Body of pancreas (tissue), 4 donors: ENCODE measurements around the gene BRIP1. TPM values are rescaled to one million over a fixed set of nuclear protein-coding genes. Genes with fewer than 3 reads are reported as not detected.
"Not testable (repeated sequence)": the region's sequence is repeated elsewhere in the genome, so short reads cannot be mapped to it uniquely, and the experiment has no call there.

Experiments
- ATAC-seq: fragments of 150-250 bp; one replicate; pipeline ENCODE4 v1.9.1; 2016
- DNase-seq, 4 donors: peaks; one replicate each; pipeline ENCODE4 v3.0.0-alpha.2; 2019
- H3K27ac ChIP-seq, 4 donors: fragments of 200-600 bp; sonication (generic); 1 replicate in 3 of 4; 2 replicates in 1 of 4; pipeline versions ENCODE4 v1.5.1 to v1.6.1; 2016 to 2019; ENCODE audit warnings: mild to moderate bottlenecking in 1 of 4, mixed read lengths in 1 of 4, moderate library complexity in 1 of 4
- H3K27me3 ChIP-seq, 2 donors: fragments of 200-600 bp; sonication (generic); one replicate each; pipeline ENCODE4 v1.6.0; 2016; ENCODE audit warnings: mild to moderate bottlenecking in 1 of 2
- H3K36me3 ChIP-seq, 2 donors: fragments of 200-600 bp; sonication (generic); replicated peaks in 1 of 2; 2 replicates each; pipeline ENCODE4 v1.5.1; 2016; ENCODE audit warnings: low read depth in 2 of 2; ENCODE audit not compliant: insufficient read depth in 1 of 2
- H3K4me1 ChIP-seq: fragments of 200-600 bp; sonication (generic); one replicate; pipeline ENCODE4 v1.6.0; 2016
- H3K4me3 ChIP-seq, 2 donors: fragments of 200-600 bp; sonication (generic); 1 replicate in 1 of 2; 2 replicates in 1 of 2; pipeline ENCODE4 v1.5.1; 2016 to 2019
- H3K9me3 ChIP-seq, 3 donors: fragments of 200-600 bp; sonication (generic); 1 replicate in 2 of 3; 2 replicates in 1 of 3; pipeline ENCODE4 v1.5.1; 2016
- POLR2A ChIP-seq, 3 donors: fragments of 450-650 bp; IDR thresholded peaks; one replicate each; pipeline ENCODE4 v1.6.1; 2016; ENCODE audit warnings: antibody characterized with exemption in 3 of 3, mild to moderate bottlenecking in 2 of 3
- WGBS, 2 donors: methylation state at CpG; one replicate each; pipeline ENCODE4 v1.1.5; 2017; 5-methylcytosine and 5-hydroxymethylcytosine counted together
- intact Hi-C: fragments of 100-400 bp; cut with DNase I; formaldehyde crosslinking; loops from one replicate; pipeline ENCODE4 v1.15.1; 2023
- total RNA-seq, 2 donors: library from RNA; depleted of rRNA; stranded (reverse); fragments of >200 nt; gene quantifications; one replicate each; pipeline ENCODE4 v1.1.0, GENCODE V29; 2016
- TF ChIP-seq, protein P1 (sequence below), 7 experiments: fragments of 450-650 bp in 4 of 7; fragments of 200-600 bp in 3 of 7; sonication (generic) in 3 of 7; IDR thresholded peaks; one replicate each; pipeline ENCODE4 v1.5.1; 2016 to 2019; ENCODE audit warnings: antibody characterized with exemption in 7 of 7

BRIP1 gene
- total RNA-seq, 2 donors from 2014 or later: under 0.01 to 0.33 TPM

DNA sequence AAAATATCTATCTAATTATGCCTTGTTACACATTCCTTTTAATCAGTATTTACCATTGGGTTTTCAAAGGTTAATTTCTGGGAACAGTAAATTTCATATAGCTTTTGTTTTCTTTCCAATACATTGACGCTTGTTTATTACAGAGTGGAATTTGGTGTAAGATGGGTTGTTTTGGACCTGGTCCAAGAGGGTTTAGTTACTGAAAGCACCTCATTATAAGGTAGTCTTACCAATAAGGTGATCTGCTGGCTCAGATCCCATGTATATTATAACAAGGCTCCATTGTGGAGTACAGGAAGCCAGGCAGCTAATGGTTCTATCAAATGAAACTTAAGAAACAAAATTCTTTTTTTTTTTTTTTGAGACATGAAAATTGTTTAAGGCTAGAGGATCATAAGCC lies 185.0 kb downstream of the BRIP1 start:
- H3K4me3 ChIP-seq: no peak overlapping the region
- H3K27me3 ChIP-seq: no peaks in the 10 kb centered on the region
- no peaks in the 10 kb centered on the region for H3K4me1 ChIP-seq
- 80 to 83% methylated on average over 1 of the region's 1 CpG for WGBS, 2 donors
- ATAC-seq (no peak), DNase-seq (no peak)
- no peaks in the 10 kb centered on the region for H3K9me3 ChIP-seq
- no peak overlapping the region for H3K27ac ChIP-seq
- H3K36me3 ChIP-seq: no peaks in the 10 kb centered on the region
- no peak for TF ChIP-seq POLR2A (IDR thresholded peaks at IDR 0.05)
- TF ChIP-seq, protein P1, sequence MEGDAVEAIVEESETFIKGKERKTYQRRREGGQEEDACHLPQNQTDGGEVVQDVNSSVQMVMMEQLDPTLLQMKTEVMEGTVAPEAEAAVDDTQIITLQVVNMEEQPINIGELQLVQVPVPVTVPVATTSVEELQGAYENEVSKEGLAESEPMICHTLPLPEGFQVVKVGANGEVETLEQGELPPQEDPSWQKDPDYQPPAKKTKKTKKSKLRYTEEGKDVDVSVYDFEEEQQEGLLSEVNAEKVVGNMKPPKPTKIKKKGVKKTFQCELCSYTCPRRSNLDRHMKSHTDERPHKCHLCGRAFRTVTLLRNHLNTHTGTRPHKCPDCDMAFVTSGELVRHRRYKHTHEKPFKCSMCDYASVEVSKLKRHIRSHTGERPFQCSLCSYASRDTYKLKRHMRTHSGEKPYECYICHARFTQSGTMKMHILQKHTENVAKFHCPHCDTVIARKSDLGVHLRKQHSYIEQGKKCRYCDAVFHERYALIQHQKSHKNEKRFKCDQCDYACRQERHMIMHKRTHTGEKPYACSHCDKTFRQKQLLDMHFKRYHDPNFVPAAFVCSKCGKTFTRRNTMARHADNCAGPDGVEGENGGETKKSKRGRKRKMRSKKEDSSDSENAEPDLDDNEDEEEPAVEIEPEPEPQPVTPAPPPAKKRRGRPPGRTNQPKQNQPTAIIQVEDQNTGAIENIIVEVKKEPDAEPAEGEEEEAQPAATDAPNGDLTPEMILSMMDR (IDR thresholded peaks at IDR 0.05): no peak
- intact Hi-C loops: no loop called here

DNA sequence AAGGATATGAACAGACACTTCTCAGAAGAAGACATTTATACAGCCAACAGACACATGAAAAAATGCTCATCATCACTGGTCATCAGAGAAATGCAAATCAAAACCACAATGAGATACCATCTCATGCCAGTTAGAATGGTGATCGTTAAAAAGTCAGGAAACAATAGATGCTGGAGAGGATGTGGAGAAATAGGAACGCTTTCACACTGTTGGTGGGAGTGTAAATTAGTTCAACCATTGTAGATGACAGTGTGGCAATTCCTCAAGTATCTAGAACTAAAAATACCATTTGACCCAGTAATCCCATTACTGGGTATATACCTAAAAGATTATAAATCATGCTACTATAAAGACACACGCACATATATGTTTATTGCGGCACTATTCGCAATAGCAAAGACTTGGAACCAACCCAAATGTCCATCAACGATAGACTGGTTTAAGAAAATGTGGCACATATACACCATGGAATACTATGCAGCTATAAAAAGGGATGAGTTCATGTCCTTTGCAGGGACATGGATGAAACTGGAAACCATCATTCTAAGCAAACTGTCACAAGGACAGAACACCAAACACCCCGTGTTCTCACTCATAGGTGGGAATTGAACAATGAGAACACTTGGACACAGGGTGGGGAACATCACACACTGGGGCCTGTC lies 186.0 kb downstream of the BRIP1 start:
- H3K27me3 ChIP-seq, H3K4me3 ChIP-seq, H3K27ac ChIP-seq, ATAC-seq, H3K9me3 ChIP-seq, H3K4me1 ChIP-seq, intact Hi-C loops, DNase-seq, H3K36me3 ChIP-seq: not testable (repeated sequence)
- WGBS, 2 donors: 66 to 94% methylated on average over 7 of the region's 7 CpGs

DNA sequence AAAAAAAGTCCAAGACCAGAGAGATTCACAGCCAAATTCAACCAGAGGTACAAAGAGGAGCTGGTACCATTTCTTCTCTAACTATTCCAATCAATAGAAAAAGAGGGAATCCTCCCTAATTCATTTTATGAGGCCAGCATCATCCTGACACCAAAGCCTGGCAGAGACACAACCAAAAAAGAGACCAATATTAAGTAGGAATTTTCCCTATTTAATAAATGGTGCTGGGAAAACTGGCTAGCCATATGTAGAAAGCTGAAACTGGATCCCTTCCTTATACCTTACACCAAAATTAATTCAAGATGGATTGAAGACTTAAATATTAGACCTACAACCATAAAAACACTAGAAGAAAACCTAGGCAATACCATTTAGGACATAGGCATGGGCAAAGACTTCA lies 186.8 kb downstream of the BRIP1 start:
- H3K9me3 ChIP-seq, H3K4me3 ChIP-seq, intact Hi-C loops, ATAC-seq, H3K36me3 ChIP-seq, H3K4me1 ChIP-seq, H3K27ac ChIP-seq, DNase-seq, H3K27me3 ChIP-seq: not testable (repeated sequence)

DNA sequence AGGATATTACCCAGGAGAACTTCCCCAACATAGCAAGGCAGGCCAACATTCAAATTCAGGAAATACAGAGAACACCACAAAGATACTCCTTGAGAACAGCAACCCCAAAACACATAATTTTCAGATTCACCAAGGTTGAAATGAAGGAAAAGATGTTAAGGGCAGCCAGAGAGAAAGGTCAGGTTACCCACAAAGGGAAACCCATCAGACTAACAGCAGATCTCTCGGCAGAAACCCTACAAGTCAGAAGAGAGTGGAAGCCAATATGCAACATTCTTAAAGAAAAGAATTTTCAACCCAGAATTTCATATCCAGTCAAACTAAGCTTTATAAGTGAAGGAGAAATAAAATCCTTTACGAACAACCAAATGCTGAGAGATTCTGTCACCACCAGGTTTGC lies 188.7 kb downstream of the BRIP1 start:
- H3K27me3 ChIP-seq, H3K36me3 ChIP-seq, H3K4me3 ChIP-seq, H3K27ac ChIP-seq, H3K9me3 ChIP-seq, DNase-seq, ATAC-seq, H3K4me1 ChIP-seq, intact Hi-C loops: not testable (repeated sequence)
- WGBS, 2 donors: 93 to 95% methylated on average over 2 of the region's 2 CpGs

DNA sequence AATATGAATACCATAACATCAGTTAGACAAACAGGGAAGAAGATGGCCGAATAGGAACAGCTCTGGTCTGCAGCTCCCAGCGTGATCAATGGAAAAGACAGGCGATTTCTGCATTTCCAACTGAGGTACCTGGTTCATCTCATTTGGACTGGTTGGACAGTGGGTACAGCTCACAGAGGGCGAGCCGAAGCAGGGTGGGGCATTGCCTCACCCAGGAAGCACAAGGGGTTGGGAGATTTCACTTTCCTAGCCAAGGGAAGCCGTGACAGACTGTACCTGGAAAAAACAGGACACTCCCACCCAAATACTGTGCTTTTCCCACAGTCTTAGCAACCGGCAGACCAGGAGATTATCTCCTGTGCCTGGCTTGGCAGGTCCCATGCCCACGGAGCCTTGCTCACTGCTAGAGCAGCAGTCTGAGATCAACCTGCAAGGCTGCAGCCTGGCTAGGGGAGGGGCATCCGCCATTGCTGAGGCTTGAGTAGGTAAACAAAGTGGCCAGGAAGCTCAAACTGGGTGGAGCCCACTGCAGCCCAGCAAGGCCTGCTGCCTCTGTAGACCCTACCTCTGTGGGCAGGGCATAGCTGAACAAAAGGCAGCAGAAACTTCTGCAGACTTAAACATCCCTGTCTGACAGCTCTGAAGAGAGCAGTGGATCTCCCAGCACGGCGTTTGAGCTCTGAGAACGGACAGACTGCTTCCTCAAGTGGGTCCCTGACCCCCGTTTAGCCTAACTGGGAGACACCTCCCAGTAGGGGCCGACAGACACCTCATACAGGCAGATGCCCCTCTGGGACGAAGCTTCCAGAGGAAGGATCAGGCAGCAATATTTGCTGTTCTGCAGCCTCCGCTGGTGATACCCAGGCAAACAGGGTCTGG lies 190.1 kb downstream of the BRIP1 start:
- 77 to 82% methylated on average over 9 to 16 of the region's 16 CpGs for WGBS, 2 donors
- ATAC-seq, H3K27ac ChIP-seq, H3K4me1 ChIP-seq, DNase-seq, intact Hi-C loops, H3K27me3 ChIP-seq, H3K4me3 ChIP-seq, H3K36me3 ChIP-seq, H3K9me3 ChIP-seq: not testable (repeated sequence)

DNA sequence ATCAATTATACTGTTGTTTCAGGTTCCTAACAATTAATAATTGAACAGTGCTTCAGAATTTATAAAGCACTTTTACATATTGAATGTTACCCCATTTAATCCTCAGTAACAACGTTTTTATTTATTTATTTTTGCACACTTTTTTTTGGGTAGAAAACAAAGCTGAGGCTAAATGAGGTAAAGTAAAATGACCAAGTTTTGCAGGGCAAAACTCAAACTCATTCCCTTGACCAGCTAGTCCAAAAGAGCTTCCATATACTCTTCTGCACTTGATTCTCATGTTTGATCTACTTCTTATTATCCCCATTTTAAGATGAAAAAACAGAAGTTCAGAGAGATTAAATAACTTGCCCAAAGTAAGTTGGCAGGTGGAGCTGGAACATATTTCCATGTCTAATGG lies 191.2 kb downstream of the BRIP1 start:
- intact Hi-C loops: no loop called here
- WGBS, 2 donors: 17 to 22% methylated on average over 1 of the region's 1 CpG
- no peak for ATAC-seq

More for the DNA sequence above, 191.2 kb downstream of the BRIP1 start:
- H3K27ac ChIP-seq: no peak overlapping the region
- H3K27me3 ChIP-seq: no peaks in the 10 kb centered on the region
- no peaks in the 10 kb centered on the region for H3K36me3 ChIP-seq
- DNase-seq: no peak
- TF ChIP-seq, protein P1 (IDR thresholded peaks at IDR 0.05): no peak
- no peak for TF ChIP-seq POLR2A (IDR thresholded peaks at IDR 0.05)
- no peaks in the 10 kb centered on the region for H3K9me3 ChIP-seq
- H3K4me3 ChIP-seq: no peak overlapping the region
- H3K4me1 ChIP-seq: no peaks in the 10 kb centered on the region
